AG04449 (cell line): ENCODE results near the gene ZNF385B.

Experiments used
- CTCF ChIA-PET: fragments of 350-600 bp; formaldehyde crosslinking; extraction: SDS; loops from one replicate; lab custom pipeline; 2021; ENCODE audit warnings: antibody characterized with exemption; lab: Yijun Ruan, JAX
- POLR2A ChIA-PET: fragments of 400-600, 350-600 bp; formaldehyde crosslinking; extraction: SDS; loops from one replicate; lab custom pipeline; 2020; ENCODE audit warnings: antibody characterized with exemption, inconsistent platforms; lab: Yijun Ruan, JAX
- DNase-seq: peaks from one replicate; pipeline ENCODE4 v3.0.0-alpha.2; 2010; ENCODE audit warnings: low read depth, low spot score
- H3K4me3 ChIP-seq: 2 replicates; pipeline ENCODE4 v1.5.1; 2011; ENCODE audit warnings: low read depth, mild to moderate bottlenecking, control low read depth, low read length
- CTCF ChIP-seq: IDR thresholded peaks from one replicate; pipeline ENCODE4 v1.5.1; 2011; ENCODE audit warnings: mild to moderate bottlenecking, moderate library complexity, low read length, control low read depth, inconsistent platforms; ENCODE audit not compliant: insufficient read depth; ENCODE audit errors: missing control alignments

Gene ZNF385B

GRCh38 chr2:179449010-179449409, 412.4 kb downstream of the ZNF385B start:
- DNase-seq = no peak
- CTCF ChIA-PET = no interaction called here
- H3K4me3 ChIP-seq = no peak overlapping the region
- POLR2A ChIA-PET = no interaction called here
- TF ChIP-seq CTCF = no peak

- TF ChIP-seq CTCF = no peak
- ChIA-PET POLR2A (no interaction called here), CTCF (interaction anchor here (0.6 to 1.4 kb wide), 11 partner anchors 9 to 445 kb away, joined by 3 to 4 read pairs (median 3); no protein-coding TSS in a partner anchor)
- no peak for DNase-seq
- no peak overlapping the region for H3K4me3 ChIP-seq
Observed at GRCh38 chr2:179447839-179448447, 413.5 kb downstream of the ZNF385B start.

- no peak for TF ChIP-seq CTCF
- CTCF ChIA-PET = interaction anchor here (0.6 to 1.4 kb wide), 9 partner anchors 9 to 446 kb away, joined by 3 to 4 read pairs (median 3); no protein-coding TSS in a partner anchor
- no peak overlapping the region for H3K4me3 ChIP-seq
- no peak for DNase-seq
- POLR2A ChIA-PET = no interaction called here
Observed at GRCh38 chr2:179447421-179447820, 414.0 kb downstream of the ZNF385B start.

GRCh38 chr2:179446476-179447141, 414.8 kb downstream of the ZNF385B start:
- H3K4me3 ChIP-seq = no peak overlapping the region
- TF ChIP-seq CTCF = no peak
- ChIA-PET POLR2A (no interaction called here), CTCF (interaction anchor here (1.3 to 1.4 kb wide), 2 partner anchors 14 to 23 kb away, joined by 4 to 5 read pairs; no protein-coding TSS in a partner anchor)
- DNase-seq = no peak

GRCh38 chr2:179444056-179444455, 417.4 kb downstream of the ZNF385B start:
- POLR2A ChIA-PET = no interaction called here
- no peak for TF ChIP-seq CTCF

GRCh38 chr2:179443180-179443579, 418.2 kb downstream of the ZNF385B start:
- H3K4me3 ChIP-seq = no peak overlapping the region
- POLR2A ChIA-PET = no interaction called here
- CTCF ChIA-PET = interaction anchor here (1.2 to 3.3 kb wide), 3 partner anchors 8 to 21 kb away, joined by 3 to 13 read pairs (median 11); no protein-coding TSS in a partner anchor
- TF ChIP-seq CTCF = no peak
- DNase-seq = no peak

More at GRCh38 chr2:179444056-179444455, 417.4 kb downstream of the ZNF385B start:
- CTCF ChIA-PET = interaction anchor here (0.8 to 2.3 kb wide), 3 partner anchors 11 to 22 kb away, joined by 3 to 13 read pairs (median 11); no protein-coding TSS in a partner anchor
- H3K4me3 ChIP-seq = no peak overlapping the region
- no peak for DNase-seq
